LNCAP (cell line): ENCODE data around the gene RBL2.

Experiments used
- TF ChIP-seq, protein P1 (sequence below): fragments of 450-650 bp; IDR thresholded peaks from 2 replicates; pipeline ENCODE4 v1.5.1; 2017; ENCODE audit warnings: mild to moderate bottlenecking

RBL2 gene

DNA sequence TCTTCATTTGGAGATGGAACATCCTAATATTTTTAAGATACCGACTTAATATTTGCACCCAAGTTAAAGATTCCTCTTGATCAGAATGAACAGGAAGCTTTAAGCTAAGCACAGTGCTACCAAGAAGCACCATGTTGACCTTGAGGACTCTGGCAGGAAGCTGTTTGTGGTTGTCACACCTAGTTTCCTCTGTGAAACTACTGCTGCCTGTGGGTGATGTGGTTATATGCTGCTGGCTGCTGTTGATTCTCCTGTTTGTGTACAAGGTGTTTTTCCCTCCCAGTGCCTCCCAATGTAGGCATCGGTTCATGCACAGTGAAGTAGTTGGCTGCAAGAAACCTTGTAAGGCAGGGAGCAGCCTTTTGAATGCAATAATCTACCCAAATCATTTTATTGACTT lies 23.4 kb downstream of the RBL2 start:
- TF ChIP-seq, protein P1, sequence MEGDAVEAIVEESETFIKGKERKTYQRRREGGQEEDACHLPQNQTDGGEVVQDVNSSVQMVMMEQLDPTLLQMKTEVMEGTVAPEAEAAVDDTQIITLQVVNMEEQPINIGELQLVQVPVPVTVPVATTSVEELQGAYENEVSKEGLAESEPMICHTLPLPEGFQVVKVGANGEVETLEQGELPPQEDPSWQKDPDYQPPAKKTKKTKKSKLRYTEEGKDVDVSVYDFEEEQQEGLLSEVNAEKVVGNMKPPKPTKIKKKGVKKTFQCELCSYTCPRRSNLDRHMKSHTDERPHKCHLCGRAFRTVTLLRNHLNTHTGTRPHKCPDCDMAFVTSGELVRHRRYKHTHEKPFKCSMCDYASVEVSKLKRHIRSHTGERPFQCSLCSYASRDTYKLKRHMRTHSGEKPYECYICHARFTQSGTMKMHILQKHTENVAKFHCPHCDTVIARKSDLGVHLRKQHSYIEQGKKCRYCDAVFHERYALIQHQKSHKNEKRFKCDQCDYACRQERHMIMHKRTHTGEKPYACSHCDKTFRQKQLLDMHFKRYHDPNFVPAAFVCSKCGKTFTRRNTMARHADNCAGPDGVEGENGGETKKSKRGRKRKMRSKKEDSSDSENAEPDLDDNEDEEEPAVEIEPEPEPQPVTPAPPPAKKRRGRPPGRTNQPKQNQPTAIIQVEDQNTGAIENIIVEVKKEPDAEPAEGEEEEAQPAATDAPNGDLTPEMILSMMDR: no peak

DNA sequence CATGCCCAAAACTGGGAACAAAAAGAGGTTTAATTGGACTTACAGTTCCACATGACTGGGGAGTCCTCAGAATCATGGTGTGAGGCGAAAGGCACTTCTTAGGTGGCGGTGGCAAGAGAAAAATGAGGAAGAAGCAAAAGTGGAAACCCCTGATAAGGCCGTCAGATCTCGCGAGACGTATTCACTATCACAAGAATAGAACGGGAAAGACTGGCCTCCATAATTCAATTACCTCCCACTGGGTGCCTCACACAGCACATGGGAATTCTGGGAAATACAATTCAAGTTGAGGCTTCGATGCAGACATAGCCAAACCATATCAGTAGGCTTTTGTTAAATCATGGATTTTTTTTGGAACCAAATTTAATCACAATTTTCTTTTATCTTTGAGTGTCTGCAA lies 24.4 kb downstream of the RBL2 start:
- TF ChIP-seq, protein P1: no peak

DNA sequence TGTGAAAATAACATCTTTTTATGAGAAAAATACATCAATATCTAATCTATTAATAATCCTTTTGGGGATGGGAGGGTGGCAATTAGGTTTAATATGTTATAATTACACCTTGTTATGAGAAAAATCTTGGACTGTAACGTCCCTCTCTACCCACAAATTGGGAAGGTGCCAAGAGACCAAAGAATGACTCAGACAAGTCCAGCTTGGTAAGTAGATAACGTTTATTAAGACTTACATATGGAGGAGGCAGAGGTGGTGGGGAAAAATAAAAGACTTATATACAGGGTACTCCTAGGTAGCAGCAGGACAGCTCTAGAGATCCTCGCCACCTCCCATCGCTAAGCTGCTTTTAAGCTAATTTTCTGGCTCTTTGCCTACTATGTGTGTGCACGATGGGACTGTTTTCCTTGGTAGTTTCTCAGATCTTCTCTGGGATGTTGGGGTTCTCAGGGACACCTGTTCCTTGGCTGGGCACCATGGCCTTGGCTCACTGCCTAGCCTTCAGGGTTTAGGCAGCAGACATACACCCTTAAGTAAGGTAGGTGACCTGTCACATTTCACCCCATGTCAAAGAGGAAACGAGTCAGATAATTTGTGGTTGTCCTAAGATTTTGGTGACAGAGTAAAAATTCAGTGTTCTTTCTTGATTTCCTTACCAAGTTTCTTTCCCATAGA lies 31.5 kb downstream of the RBL2 start:
- TF ChIP-seq, protein P1: no peak

DNA sequence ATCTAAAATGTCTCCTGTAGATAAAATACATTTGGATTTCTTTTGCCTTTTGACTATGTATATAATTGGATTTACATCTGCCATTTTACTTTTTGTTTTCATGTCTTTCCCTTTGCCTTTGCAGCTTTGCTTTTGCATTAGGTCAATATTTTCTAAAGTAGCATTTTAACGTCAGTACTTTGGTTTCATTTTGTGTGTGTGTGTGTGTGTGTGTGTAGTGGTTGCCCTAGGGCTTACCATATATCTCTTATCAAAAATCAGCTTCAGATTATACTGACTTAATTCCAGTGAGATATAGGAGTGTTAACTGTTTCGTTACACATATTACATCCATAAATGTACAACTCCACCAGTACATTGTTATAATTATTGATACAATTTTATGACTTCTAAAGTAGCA lies 42.6 kb downstream of the RBL2 start:
- TF ChIP-seq, protein P1: no peak

DNA sequence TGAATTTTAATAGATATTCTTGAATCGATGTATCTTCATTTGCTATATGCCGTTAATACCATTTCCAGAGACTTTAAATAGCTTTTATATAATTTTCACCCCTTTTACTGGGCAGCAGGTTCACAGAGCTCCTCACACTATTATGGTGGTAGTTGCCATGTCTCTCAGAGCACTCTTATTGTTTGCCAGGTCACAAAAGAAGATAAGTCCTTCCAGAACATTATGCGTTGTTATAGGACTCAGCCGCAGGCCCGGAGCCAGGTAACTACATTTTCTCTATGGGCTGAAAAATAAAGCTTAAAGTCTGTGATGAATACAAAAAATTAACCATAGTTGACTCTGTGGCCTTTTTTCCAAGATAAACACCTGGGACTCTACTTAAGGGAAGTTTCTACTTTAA lies 44.7 kb downstream of the RBL2 start:
- TF ChIP-seq, protein P1: no peak

DNA sequence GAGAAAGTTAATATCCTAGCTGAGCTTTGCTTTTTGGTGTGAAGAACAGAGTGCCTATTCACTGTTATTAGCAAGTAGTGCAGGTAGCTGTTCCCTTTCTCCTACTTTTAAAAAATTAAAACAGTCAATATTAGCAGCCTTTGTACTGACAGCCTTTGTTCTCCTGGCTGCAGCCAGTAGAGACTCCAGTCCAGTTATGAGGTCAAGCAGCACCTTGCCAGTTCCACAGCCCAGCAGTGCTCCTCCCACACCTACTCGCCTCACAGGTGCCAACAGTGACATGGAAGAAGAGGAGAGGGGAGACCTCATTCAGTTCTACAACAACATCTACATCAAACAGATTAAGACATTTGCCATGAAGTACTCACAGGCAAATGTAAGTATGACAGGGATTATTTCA lies 46.1 kb downstream of the RBL2 start:
- TF ChIP-seq, protein P1: no peak

DNA sequence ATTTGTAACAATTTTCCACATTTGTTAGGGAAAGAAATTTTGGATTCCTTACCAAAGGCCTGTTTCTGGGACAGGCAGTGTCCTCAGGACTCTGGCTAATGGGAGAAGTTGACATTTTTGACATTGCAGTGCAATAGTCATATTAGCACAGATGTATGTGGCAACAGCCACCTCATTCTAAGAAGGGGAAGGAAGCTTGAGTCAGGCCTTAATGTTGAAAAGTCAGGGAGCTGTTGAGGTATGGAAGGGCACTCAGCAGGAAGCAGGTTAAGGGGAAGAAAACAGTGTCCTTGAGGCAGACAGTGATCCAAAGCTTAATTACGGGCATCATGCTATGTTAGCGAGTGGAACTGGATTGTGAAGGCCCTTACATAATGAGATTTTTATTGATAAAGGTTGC lies 47.9 kb downstream of the RBL2 start:
- TF ChIP-seq, protein P1: no peak

DNA sequence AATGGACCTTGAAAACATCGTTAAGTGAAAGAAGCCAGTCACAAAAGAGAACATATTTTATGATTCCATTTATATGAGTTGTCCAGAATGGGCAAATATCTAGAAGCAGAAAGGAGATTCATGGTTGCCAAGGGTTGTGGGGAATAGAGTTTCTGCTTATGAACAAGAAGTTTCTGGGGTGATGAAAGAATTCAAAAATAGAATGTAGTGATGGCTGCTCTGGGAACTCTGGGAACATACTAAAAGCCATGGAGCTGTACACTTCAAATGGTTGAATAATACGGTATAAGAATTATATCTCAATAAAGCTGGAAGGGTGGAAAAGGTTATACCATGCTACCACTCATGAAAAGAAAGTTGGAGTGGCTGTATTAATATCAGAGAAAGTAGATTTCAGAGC lies 50.3 kb downstream of the RBL2 start:
- TF ChIP-seq, protein P1: no peak
